BLaER1 treated with 17β-estradiol and CSF1 and Interleukin-3, amounts not matched to agents 10 nM and 100 nM (cell line): ENCODE data around the gene ZPBP2.

Experiments
- H3K27ac ChIP-seq, 11 experiments: shearing (Covaris generic); formaldehyde crosslinking; 2 replicates each; pipeline ENCODE4 v1.8.1; 2022
- H3K27me3 ChIP-seq, 11 experiments: shearing (Covaris generic); formaldehyde crosslinking; 2 replicates each; pipeline ENCODE4 v1.8.1; 2022
- H3K36me3 ChIP-seq, 11 experiments: shearing (Covaris generic); formaldehyde crosslinking; 2 replicates each; pipeline ENCODE4 v1.8.1; 2022
- H3K4me1 ChIP-seq, 10 experiments: shearing (Covaris generic); formaldehyde crosslinking; 2 replicates each; pipeline ENCODE4 v1.8.1; 2022
- H3K4me2 ChIP-seq, 11 experiments: shearing (Covaris generic); formaldehyde crosslinking; 2 replicates each; pipeline ENCODE4 v1.8.1; 2022
- H3K4me3 ChIP-seq, 10 experiments: shearing (Covaris generic); formaldehyde crosslinking; 2 replicates each; pipeline ENCODE4 v1.8.1; 2022
- H3K9ac ChIP-seq, 11 experiments: shearing (Covaris generic); formaldehyde crosslinking; 2 replicates each; pipeline ENCODE4 v1.8.1; 2022
- H3K9me3 ChIP-seq, 11 experiments: shearing (Covaris generic); formaldehyde crosslinking; replicated peaks in 1 of 11; 2 replicates each; pipeline ENCODE4 v1.8.1; 2022
- H4K20me1 ChIP-seq, 11 experiments: shearing (Covaris generic); formaldehyde crosslinking; 2 replicates each; pipeline ENCODE4 v1.8.1; 2022
- Cebpa-rat ChIP-seq, 11 experiments: shearing (Covaris generic); IDR thresholded peaks; 2 replicates each; pipeline ENCODE4 v1.8.1; 2022

The ZPBP2 gene

DNA sequence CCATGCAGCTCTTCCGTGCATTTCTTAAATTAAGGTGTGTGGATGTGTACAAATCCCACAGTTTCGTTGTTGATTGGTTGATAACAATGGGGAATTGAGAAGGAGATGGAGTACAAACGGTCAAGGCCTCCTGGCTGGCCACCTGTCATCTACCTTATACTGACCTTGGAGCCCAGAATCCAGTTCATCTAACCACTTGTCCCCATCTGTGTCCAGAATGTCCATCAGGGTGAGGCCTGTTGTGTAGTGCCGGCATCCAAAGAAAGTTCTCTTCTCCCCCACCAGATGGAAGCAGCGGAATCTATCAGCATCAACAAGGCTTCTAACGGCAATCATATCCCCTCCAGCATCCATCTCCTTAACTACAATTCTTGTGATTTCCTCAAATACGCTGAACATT lies 48.9 kb downstream of the ZPBP2 start:
- no peaks in the 10 kb centered on the region for H3K27me3 ChIP-seq
- peak overlapping the region in 4 of 11 experiments; percentile 4 to 30 (median 22); a peak in 4 of 22 replicates for H3K4me2 ChIP-seq
- H3K27ac ChIP-seq: no peak overlapping the region
- H3K4me3 ChIP-seq: no peak overlapping the region
- peaks cover 9 to 42% (median 25%) of the 10 kb centered on the region in 11 experiments; a peak in 21 of 22 replicates for H3K36me3 ChIP-seq
- H3K9ac ChIP-seq: no peak overlapping the region
- H3K9me3 ChIP-seq: no peaks in the 10 kb centered on the region
- H3K4me1 ChIP-seq: peaks cover 22 to 45% (median 33%) of the 10 kb centered on the region in 10 experiments
- no peaks in the 10 kb centered on the region; a peak in 1 of 22 replicates for H4K20me1 ChIP-seq
- TF ChIP-seq Cebpa-rat (IDR thresholded peaks at IDR 0.05): no peak

DNA sequence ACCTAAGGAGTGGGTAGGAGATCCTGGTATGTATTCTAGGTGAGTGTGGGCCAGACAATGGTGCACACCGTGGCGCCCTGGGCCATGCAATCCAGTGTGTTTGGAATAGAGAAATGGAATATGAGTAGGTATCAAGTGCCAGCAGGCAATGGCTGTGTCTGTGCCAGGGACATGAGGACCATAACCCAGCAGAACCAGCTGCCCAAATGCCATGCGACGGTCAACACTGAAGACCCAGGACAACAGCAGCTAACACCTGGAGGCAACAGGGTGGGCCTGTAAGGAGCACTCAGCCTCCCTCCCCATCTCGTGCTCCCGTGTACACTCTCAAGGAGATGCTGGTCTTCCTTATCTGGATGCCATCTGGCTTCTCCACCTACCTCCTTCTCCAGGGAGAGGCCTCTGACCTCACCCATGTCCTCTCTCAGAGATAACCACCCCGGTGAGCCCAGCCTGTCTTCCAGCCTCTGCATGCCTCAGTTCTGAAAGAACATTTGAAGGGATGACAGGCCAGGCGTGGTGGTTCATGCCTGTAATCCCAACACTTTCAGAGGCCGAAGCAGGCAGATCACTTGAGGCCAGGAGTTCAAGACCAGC lies 51.2 kb downstream of the ZPBP2 start:
- Histone ChIP-seq H3K4me2 (0 out of 22 replicates have a peak overlapping the region, but pooled peaks of 3 of the 11 experiments have one; percentile 7 to 13 (median 10)), H4K20me1 (peaks cover 0 to 13% (median 6%) of the 10 kb centered on the region in 11 experiments; a peak in 9 of 22 replicates), H3K9me3 (no peaks in the 10 kb centered on the region), H3K27me3 (no peaks in the 10 kb centered on the region), H3K4me3 (no peak overlapping the region), H3K27ac (no peak overlapping the region), H3K9ac (no peak overlapping the region), H3K36me3 (peaks cover 31 to 57% (median 44%) of the 10 kb centered on the region in 11 experiments), H3K4me1 (peaks cover 44 to 64% (median 55%) of the 10 kb centered on the region in 10 experiments)
- TF ChIP-seq Cebpa-rat (IDR thresholded peaks at IDR 0.05): no peak

DNA sequence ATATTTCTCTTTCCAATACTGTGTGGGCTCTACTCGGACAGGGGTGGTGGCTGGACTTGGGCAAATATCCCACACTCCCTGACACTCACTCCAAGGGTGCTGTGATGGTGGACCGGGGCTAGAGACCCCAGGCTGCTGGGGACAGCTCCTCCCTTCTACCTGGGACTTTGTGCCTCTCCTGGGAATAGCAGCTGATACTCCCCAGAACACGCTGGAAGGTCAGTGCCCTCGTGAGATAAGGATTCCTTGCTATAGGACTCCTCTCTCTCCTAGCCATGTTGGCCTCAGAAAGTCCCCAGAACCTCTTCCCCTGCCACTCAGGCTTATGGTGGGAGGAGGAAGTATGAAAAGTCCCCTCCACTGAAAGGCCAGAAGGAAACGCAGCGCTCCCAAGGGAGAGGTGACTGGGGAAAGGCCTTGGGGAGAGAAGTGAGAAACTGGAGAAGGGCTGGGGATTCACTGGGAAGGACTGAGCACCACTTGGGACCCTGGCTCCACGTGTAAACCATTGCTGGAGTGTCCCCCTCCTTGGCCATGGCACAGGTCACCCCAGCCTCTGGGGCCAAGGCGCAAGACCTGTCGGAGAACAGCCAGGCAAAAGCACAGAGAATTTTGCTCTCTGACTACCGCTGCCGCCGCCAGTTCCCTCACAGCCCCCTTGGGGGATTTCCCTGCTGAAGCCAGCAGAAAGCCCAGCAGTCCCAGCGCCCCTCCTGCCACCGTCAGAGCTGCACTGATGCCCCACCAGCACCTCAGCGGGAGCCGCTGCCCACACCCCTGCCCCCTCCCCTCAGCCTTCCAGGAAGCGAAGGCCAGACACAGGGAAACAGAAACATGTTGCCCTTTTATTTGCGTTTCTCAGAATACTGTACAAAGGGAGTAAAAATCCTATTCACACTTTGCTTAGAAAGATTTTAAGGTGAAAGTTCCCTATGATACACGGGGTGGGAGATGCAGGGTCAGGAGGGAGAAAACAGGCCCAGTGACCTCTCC lies 52.5 kb downstream of the ZPBP2 start:
- Histone ChIP-seq H3K4me2 (peak overlapping the region; percentile 96 to 100 (median 98)), H3K27ac (peak overlapping the region; percentile 57 to 83 (median 74)), H3K36me3 (peaks cover 31 to 58% (median 45%) of the 10 kb centered on the region in 11 experiments)

DNA sequence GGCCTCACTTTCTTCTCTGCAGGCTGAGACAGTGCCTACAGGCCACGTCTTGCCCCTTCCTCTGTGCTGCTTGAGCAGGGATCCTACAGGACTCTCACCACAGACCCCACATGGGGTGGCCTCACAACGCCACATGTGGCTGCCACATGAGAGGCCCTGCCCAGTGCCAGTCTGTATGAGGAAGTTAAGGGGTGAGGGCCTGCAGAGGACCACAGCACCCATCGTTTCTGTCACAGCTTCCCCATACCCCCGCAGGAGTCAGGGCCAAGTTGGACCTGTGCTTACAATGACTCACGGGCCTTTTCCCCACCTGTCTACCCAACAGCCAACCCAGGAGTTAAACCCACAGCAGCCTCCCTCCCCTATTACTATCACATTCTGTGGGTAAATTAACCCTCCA lies 53.3 kb downstream of the ZPBP2 start:
- Histone ChIP-seq H3K4me3 (peak overlapping the region in 5 of 10 experiments; percentile 1 to 15 (median 7); a peak in 1 of 20 replicates), H3K36me3 (peaks cover 31 to 58% (median 45%) of the 10 kb centered on the region in 11 experiments), H3K9ac (peak overlapping the region; percentile 52 to 91 (median 69); a peak in 21 of 22 replicates), H3K4me1 (peaks cover 66 to 86% (median 76%) of the 10 kb centered on the region in 10 experiments), H3K4me2 (peak overlapping the region; percentile 96 to 100 (median 98)), H4K20me1 (peaks cover 11 to 34% (median 26%) of the 10 kb centered on the region in 11 experiments; a peak in 18 of 22 replicates), H3K27me3 (no peaks in the 10 kb centered on the region), H3K9me3 (no peaks in the 10 kb centered on the region), H3K27ac (peak overlapping the region; percentile 57 to 83 (median 74))
- no peak for TF ChIP-seq Cebpa-rat (IDR thresholded peaks at IDR 0.05)

More for the DNA sequence above, 52.5 kb downstream of the ZPBP2 start:
- peak overlapping the region in 5 of 10 experiments; percentile 1 to 15 (median 7); a peak in 6 of 20 replicates for H3K4me3 ChIP-seq
- H3K9me3 ChIP-seq: no peaks in the 10 kb centered on the region
- H4K20me1 ChIP-seq: peaks cover 4 to 26% (median 18%) of the 10 kb centered on the region in 11 experiments; a peak in 16 of 22 replicates
- peaks cover 58 to 78% (median 69%) of the 10 kb centered on the region in 10 experiments for H3K4me1 ChIP-seq
- peak overlapping the region; percentile 52 to 91 (median 69) for H3K9ac ChIP-seq
- TF ChIP-seq Cebpa-rat (IDR thresholded peaks at IDR 0.05): no peak
- no peaks in the 10 kb centered on the region for H3K27me3 ChIP-seq

DNA sequence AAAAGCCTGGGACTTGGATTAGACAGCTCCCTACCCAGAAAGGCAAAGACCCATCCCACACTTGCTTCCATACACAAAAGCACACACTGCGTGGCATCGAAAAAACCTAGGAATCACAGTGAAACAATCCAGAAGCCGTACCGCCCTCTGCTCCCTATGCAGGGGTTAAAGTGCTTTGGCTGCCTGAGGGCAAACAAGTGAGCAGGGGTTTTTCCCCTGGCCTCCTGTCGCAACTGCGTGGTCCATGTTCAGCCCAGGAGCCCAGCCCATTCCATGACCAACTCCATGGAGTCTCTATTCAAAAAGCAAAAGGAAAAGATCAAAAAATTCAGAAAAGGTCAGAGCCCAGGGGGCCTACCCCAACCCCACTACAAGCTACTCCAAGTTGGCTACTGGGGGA lies 54.0 kb downstream of the ZPBP2 start:
- Histone ChIP-seq H3K4me2 (peak overlapping the region; percentile 96 to 100 (median 98)), H3K4me1 (peaks cover 70 to 87% (median 77%) of the 10 kb centered on the region in 10 experiments), H3K27ac (peak overlapping the region in 9 of 11 experiments; percentile 7 to 83 (median 77); a peak in 15 of 22 replicates), H3K9me3 (no peaks in the 10 kb centered on the region), H3K36me3 (peaks cover 29 to 53% (median 39%) of the 10 kb centered on the region in 11 experiments), H3K4me3 (peak overlapping the region in 1 of 10 experiments; percentile 7; a peak in 1 of 20 replicates), H4K20me1 (peaks cover 11 to 39% (median 32%) of the 10 kb centered on the region in 11 experiments; a peak in 18 of 22 replicates), H3K9ac (peak overlapping the region in 8 of 11 experiments; percentile 11 to 91 (median 70); a peak in 11 of 22 replicates), H3K27me3 (no peaks in the 10 kb centered on the region)
- TF ChIP-seq Cebpa-rat (IDR thresholded peaks at IDR 0.05): no peak

DNA sequence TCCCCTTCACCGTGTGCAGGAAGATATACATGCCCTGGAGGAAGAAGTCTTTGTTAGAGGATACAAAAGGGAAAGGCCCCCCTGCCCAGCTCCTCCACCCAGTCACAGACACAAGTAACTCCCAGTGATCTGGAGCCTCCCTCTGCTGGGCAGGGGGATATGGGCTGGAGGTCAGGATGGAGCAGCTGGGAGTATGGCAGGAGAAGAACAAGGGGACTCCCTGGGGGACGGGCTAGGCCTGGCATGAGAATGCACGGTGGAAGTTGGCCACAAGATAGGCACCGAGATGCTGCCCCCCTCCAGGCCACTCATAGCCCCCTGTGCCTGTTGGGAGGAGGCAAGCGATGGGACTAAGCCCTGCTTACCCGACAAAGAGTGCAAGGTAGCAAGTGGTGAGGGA lies 55.2 kb downstream of the ZPBP2 start:
- no peak overlapping the region; a peak in 2 of 20 replicates for H3K4me3 ChIP-seq
- peaks cover 28 to 46% (median 37%) of the 10 kb centered on the region in 11 experiments for H3K36me3 ChIP-seq
- H4K20me1 ChIP-seq: peaks cover 11 to 39% (median 32%) of the 10 kb centered on the region in 11 experiments; a peak in 18 of 22 replicates
- peak overlapping the region; percentile 96 to 100 (median 98) for H3K4me2 ChIP-seq
- H3K9ac ChIP-seq: peak overlapping the region in 8 of 11 experiments; percentile 11 to 91 (median 32); a peak in 6 of 22 replicates
- no peak for TF ChIP-seq Cebpa-rat (IDR thresholded peaks at IDR 0.05)
- H3K27me3 ChIP-seq: no peaks in the 10 kb centered on the region
- H3K4me1 ChIP-seq: peaks cover 76 to 89% (median 83%) of the 10 kb centered on the region in 10 experiments
- H3K27ac ChIP-seq: peak overlapping the region in 7 of 11 experiments; percentile 5 to 83 (median 74); a peak in 11 of 22 replicates
- no peaks in the 10 kb centered on the region for H3K9me3 ChIP-seq

DNA sequence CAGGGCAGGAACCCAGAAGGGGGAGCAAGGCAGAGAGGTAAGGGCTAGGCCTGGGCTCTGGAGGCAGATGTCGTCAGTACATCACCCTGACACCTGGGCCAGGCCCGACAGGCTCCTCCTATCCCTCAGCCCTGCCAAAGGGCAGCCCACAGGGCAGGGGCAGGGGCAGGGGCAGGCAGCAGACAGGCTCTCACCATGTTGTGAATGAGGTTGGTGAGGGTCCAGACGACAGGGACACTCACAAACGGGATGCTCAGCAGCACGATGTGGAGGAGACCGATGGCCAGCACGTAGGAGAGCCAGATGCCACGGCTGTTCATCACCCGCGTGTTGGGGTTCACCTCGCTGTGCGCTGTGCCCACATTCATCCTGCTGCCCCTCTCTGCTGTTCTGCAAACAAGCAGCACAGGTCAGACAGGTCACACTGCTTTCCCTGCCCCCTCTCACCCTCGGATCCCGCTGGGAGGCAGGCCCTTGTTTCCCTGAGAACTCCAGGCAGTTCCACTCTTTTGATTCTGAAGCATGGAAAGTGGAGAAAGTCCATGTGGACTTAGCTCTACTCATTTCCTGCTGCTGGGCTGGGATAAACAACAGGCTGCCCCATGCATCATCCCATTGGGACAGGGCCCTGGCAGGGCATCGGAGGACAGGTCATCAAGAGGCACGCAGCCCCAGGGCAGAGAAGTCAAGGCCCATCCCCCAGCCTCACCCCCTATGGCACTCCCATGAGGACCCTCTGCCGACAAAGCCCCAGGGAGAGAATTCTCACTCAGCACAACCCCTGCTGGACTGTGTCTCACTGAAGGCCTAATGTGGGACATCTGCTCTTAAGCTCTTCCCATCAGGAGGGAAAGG lies 56.1 kb downstream of the ZPBP2 start:
- H4K20me1 ChIP-seq: peaks cover 11 to 45% (median 32%) of the 10 kb centered on the region in 11 experiments; a peak in 18 of 22 replicates
- H3K4me1 ChIP-seq: peaks cover 84 to 89% (median 87%) of the 10 kb centered on the region in 10 experiments
- no peaks in the 10 kb centered on the region for H3K27me3 ChIP-seq
- H3K4me3 ChIP-seq: no peak overlapping the region
- H3K36me3 ChIP-seq: peaks cover 26 to 38% (median 31%) of the 10 kb centered on the region in 11 experiments
- H3K9ac ChIP-seq: peak overlapping the region in 7 of 11 experiments; percentile 21 to 91 (median 86); a peak in 9 of 22 replicates
- peak overlapping the region in 7 of 11 experiments; percentile 31 to 82 (median 41); a peak in 11 of 22 replicates for H3K27ac ChIP-seq
- peak overlapping the region; percentile 96 to 100 (median 98) for H3K4me2 ChIP-seq
- H3K9me3 ChIP-seq: no peaks in the 10 kb centered on the region
- no peak for TF ChIP-seq Cebpa-rat (IDR thresholded peaks at IDR 0.05)
